ENCODE measurements around the gene CHCHD10. TPM values are rescaled to one million over a fixed set of nuclear protein-coding genes. Genes with fewer than 3 reads are reported as not detected.

Gene CHCHD10
- total and polyA plus RNA-seq, 2 of the 13 experiments (the other 11 are each of a cell fraction or from before 2014, with no cell fraction given): 37.0 to 62.8 TPM

- TF ChIP-seq ZBTB2 (CRISPR knock-in tag; IDR thresholded peaks at IDR 0.05; ENCODE audit: low read depth) (no peak), JUND (CRISPR knock-in tag; IDR thresholded peaks at IDR 0.05) (no peak), ZSCAN31 (CRISPR knock-in tag; IDR thresholded peaks at IDR 0.05; ENCODE audit: low read depth) (no peak)
Observed at GRCh38 chr22:23817146-23817545, 49.4 kb upstream of the CHCHD10 start (continued).

- intact Hi-C loops (cut with micrococcal nuclease; ENCODE audit: unreplicated experiment): no loop called here
- no peak for DNase-seq (ENCODE audit: low spot score)
- WGBS (ENCODE audit: low lambda C conversion rate): 93% methylated on average over 11 of the region's 18 CpGs
- Histone ChIP-seq H3K36me3 (replicated peaks in 1 of 2; ENCODE audit: control insufficient read depth in 1 of 2, insufficient read depth in 2 of 2, low read length in 2 of 2) (peaks cover 22 to 46% of the 10 kb centered on the region in 2 experiments), H3K4me1 (ENCODE audit: insufficient read depth, low read length) (no peaks in the 10 kb centered on the region), H3K27ac (ENCODE audit: extremely low read length, insufficient read depth, low read length) (no peak overlapping the region), H4K20me1 (ENCODE audit: insufficient read depth, low read length) (no peaks in the 10 kb centered on the region), H3K9ac (ENCODE audit: insufficient read depth, low read depth, low read length) (no peak overlapping the region), H3K79me2 (ENCODE audit: insufficient read depth, low read length) (no peaks in the 10 kb centered on the region), H3K27me3 (ENCODE audit: control insufficient read depth in 1 of 2, insufficient read depth in 2 of 2, low read length in 2 of 2) (no peaks in the 10 kb centered on the region), H2AFZ (ENCODE audit: low read length) (no peak overlapping the region), H3K4me2 (ENCODE audit: low read depth, low read length) (no peak overlapping the region), H3K4me3 (replicated peaks in 1 of 3; ENCODE audit: insufficient read depth in 1 of 3, low read depth in 2 of 3, low read length in 3 of 3) (no peak overlapping the region), H3K9me3 (ENCODE audit: low read length) (no peaks in the 10 kb centered on the region)
- ChIA-PET POLR2A (no interaction called here), CTCF (ENCODE audit: low intra/inter-chr PET ratio, low total read pairs) (no interaction called here)
- no peak for FAIRE-seq
- BruUV-seq (replicated peaks): no TSS peak
- in situ Hi-C loops (cut with HindIII; ENCODE audit: extremely low pct_ligation_motif_present, low pct_unique_long_range_greater_than_20kb): no loop called here
- ATAC-seq: no peak; the same call in 2 of the 3 replicates
- TF ChIP-seq ZNF281 (CRISPR knock-in tag; IDR thresholded peaks at IDR 0.05; ENCODE audit: borderline replicate concordance) (no peak), CENPBD1 (CRISPR knock-in tag; IDR thresholded peaks at IDR 0.05; ENCODE audit: borderline replicate concordance, low read depth) (no peak), ATF3 (CRISPR knock-in tag; IDR thresholded peaks at IDR 0.05) (no peak), UBTF (CRISPR knock-in tag; IDR thresholded peaks at IDR 0.05) (no peak), ZNF343 (CRISPR knock-in tag; IDR thresholded peaks at IDR 0.05) (no peak), FOXA1 (IDR thresholded peaks at IDR 0.05) (no peak), FOXA1 (CRISPR knock-in tag; IDR thresholded peaks at IDR 0.05) (no peak), ZNF556 (CRISPR knock-in tag; IDR thresholded peaks at IDR 0.05; ENCODE audit: borderline replicate concordance) (no peak), CBX1 (IDR thresholded peaks at IDR 0.05; ENCODE audit: low read depth) (no peak), TERF1 (CRISPR knock-in tag; IDR thresholded peaks at IDR 0.05) (no peak)
Observed at GRCh38 chr22:23816156-23816976, 48.6 kb upstream of the CHCHD10 start.
